ENCODE data around the gene TADA2B. TPM values are rescaled to one million over a fixed set of nuclear protein-coding genes. Genes with fewer than 3 reads are reported as not detected.

Gene TADA2B
- total RNA-seq, 1 experiment from 2014 or later, result 14.3 TPM

DNA sequence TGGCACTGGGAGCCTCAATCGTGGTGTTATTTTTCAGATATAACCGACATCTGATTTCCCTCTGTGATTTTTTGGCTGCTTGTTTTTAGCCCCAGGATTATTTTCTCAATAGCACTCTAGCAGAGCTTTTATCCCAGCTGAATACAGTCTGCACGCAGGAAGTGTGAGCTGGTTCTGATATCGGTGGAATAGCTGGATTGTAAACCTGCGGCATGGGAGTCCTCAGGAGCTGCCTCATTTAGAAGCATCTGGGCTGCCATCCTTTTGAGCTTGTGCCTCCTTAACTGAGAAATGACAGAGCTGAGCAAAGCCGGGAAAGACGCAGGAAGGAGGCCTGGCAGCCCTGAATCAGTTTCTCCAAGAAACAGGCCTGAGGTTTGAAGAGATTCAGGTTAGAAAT is 53.1 kb downstream of the TADA2B start (continued):
- TF ChIP-seq, protein P1, sequence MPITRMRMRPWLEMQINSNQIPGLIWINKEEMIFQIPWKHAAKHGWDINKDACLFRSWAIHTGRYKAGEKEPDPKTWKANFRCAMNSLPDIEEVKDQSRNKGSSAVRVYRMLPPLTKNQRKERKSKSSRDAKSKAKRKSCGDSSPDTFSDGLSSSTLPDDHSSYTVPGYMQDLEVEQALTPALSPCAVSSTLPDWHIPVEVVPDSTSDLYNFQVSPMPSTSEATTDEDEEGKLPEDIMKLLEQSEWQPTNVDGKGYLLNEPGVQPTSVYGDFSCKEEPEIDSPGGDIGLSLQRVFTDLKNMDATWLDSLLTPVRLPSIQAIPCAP (CRISPR knock-in tag; IDR thresholded peaks at IDR 0.05), result no peak

DNA sequence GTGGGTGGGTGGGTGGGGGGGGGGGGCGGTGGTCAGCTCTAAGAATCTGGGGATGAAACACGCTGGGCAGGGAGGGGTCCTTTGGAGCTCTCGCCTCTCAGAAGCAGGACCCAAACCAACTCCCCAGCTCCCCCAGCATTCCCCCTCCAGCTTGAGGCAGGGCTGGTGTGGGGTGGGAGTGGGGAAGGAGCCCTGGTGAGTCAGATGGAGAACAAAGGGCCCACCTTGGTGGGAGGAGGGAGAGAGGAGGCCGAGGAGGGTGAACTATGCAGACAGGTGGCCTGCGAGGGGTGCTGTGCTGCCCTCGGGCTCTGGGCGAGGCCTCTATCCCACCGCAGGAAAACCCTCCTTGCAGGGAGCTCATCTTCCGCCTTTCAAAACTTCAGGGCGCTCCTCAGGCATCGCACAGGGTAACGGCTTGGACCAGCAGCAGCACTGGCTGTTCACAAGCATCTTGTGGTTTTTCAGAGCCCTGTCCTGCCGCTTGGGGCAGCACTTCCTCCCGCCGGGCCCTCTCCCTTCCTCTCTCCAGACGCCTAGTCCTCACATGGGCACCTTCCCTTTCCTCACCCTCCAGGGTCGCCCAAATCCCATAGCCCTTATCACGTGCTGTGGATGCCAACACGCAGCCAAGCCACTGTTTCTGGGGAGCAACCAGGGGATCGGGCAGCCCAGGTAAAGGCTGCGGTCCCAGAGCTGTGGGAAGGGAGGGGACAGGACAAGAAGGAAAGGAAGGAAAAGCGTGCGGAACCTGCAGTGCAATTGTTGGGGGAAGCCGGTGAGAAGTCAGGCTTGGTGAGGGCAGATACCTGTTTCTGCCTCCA is 58.7 kb downstream of the TADA2B start:
- POLR2A ChIA-PET, result interaction anchor here (1.4 kb wide), 1 partner anchor 12 kb away, joined by 3 read pairs; no protein-coding TSS in a partner anchor
- no peak for TF ChIP-seq NR1H2 (CRISPR knock-in tag; IDR thresholded peaks at IDR 0.05)
- TF ChIP-seq, protein P2, sequence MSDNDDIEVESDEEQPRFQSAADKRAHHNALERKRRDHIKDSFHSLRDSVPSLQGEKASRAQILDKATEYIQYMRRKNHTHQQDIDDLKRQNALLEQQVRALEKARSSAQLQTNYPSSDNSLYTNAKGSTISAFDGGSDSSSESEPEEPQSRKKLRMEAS (CRISPR knock-in tag; IDR thresholded peaks at IDR 0.05), result peak; percentile 51; the same call in 1 of the 2 replicates
- TF ChIP-seq, protein P3, sequence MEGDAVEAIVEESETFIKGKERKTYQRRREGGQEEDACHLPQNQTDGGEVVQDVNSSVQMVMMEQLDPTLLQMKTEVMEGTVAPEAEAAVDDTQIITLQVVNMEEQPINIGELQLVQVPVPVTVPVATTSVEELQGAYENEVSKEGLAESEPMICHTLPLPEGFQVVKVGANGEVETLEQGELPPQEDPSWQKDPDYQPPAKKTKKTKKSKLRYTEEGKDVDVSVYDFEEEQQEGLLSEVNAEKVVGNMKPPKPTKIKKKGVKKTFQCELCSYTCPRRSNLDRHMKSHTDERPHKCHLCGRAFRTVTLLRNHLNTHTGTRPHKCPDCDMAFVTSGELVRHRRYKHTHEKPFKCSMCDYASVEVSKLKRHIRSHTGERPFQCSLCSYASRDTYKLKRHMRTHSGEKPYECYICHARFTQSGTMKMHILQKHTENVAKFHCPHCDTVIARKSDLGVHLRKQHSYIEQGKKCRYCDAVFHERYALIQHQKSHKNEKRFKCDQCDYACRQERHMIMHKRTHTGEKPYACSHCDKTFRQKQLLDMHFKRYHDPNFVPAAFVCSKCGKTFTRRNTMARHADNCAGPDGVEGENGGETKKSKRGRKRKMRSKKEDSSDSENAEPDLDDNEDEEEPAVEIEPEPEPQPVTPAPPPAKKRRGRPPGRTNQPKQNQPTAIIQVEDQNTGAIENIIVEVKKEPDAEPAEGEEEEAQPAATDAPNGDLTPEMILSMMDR (IDR thresholded peaks at IDR 0.05), result peak; percentile 41; the same call in 1 of the 2 replicates
- TF ChIP-seq FOXP1 (CRISPR knock-in tag; IDR thresholded peaks at IDR 0.05; ENCODE audit: borderline replicate concordance), result peak; percentile 56; the same call in 1 of the 2 replicates
- TF ChIP-seq, protein P4, sequence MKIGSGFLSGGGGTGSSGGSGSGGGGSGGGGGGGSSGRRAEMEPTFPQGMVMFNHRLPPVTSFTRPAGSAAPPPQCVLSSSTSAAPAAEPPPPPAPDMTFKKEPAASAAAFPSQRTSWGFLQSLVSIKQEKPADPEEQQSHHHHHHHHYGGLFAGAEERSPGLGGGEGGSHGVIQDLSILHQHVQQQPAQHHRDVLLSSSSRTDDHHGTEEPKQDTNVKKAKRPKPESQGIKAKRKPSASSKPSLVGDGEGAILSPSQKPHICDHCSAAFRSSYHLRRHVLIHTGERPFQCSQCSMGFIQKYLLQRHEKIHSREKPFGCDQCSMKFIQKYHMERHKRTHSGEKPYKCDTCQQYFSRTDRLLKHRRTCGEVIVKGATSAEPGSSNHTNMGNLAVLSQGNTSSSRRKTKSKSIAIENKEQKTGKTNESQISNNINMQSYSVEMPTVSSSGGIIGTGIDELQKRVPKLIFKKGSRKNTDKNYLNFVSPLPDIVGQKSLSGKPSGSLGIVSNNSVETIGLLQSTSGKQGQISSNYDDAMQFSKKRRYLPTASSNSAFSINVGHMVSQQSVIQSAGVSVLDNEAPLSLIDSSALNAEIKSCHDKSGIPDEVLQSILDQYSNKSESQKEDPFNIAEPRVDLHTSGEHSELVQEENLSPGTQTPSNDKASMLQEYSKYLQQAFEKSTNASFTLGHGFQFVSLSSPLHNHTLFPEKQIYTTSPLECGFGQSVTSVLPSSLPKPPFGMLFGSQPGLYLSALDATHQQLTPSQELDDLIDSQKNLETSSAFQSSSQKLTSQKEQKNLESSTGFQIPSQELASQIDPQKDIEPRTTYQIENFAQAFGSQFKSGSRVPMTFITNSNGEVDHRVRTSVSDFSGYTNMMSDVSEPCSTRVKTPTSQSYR (CRISPR knock-in tag; IDR thresholded peaks at IDR 0.05), result no peak
- TF ChIP-seq, protein P5, sequence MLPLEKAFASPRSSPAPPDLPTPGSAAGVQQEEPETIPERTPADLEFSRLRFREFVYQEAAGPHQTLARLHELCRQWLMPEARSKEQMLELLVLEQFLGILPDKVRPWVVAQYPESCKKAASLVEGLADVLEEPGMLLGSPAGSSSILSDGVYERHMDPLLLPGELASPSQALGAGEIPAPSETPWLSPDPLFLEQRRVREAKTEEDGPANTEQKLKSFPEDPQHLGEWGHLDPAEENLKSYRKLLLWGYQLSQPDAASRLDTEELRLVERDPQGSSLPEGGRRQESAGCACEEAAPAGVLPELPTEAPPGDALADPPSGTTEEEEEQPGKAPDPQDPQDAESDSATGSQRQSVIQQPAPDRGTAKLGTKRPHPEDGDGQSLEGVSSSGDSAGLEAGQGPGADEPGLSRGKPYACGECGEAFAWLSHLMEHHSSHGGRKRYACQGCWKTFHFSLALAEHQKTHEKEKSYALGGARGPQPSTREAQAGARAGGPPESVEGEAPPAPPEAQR (CRISPR knock-in tag; IDR thresholded peaks at IDR 0.05), result no peak
- no peak for TF ChIP-seq PRRX2 (CRISPR knock-in tag; IDR thresholded peaks at IDR 0.05)
- TF ChIP-seq HMGA2 (CRISPR knock-in tag; IDR thresholded peaks at IDR 0.05), result no peak
- TF ChIP-seq, protein P6, sequence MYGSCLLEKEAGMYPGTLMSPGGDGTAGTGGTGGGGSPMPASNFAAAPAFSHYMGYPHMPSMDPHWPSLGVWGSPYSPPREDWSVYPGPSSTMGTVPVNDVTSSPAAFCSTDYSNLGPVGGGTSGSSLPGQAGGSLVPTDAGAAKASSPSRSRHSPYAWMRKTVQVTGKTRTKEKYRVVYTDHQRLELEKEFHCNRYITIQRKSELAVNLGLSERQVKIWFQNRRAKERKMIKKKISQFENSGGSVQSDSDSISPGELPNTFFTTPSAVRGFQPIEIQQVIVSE (CRISPR knock-in tag; IDR thresholded peaks at IDR 0.05; ENCODE audit: borderline replicate concordance), result no peak
- TF ChIP-seq ZNF121 (CRISPR knock-in tag; IDR thresholded peaks at IDR 0.05), result no peak
- TF ChIP-seq SMAD3 (CRISPR knock-in tag; IDR thresholded peaks at IDR 0.05; ENCODE audit: borderline replicate concordance), result no peak
- TF ChIP-seq MYBL2 (CRISPR knock-in tag; IDR thresholded peaks at IDR 0.05), result 0 out of 2 replicates have a peak, but pooled peaks have one; percentile 14
- TF ChIP-seq, protein P7, sequence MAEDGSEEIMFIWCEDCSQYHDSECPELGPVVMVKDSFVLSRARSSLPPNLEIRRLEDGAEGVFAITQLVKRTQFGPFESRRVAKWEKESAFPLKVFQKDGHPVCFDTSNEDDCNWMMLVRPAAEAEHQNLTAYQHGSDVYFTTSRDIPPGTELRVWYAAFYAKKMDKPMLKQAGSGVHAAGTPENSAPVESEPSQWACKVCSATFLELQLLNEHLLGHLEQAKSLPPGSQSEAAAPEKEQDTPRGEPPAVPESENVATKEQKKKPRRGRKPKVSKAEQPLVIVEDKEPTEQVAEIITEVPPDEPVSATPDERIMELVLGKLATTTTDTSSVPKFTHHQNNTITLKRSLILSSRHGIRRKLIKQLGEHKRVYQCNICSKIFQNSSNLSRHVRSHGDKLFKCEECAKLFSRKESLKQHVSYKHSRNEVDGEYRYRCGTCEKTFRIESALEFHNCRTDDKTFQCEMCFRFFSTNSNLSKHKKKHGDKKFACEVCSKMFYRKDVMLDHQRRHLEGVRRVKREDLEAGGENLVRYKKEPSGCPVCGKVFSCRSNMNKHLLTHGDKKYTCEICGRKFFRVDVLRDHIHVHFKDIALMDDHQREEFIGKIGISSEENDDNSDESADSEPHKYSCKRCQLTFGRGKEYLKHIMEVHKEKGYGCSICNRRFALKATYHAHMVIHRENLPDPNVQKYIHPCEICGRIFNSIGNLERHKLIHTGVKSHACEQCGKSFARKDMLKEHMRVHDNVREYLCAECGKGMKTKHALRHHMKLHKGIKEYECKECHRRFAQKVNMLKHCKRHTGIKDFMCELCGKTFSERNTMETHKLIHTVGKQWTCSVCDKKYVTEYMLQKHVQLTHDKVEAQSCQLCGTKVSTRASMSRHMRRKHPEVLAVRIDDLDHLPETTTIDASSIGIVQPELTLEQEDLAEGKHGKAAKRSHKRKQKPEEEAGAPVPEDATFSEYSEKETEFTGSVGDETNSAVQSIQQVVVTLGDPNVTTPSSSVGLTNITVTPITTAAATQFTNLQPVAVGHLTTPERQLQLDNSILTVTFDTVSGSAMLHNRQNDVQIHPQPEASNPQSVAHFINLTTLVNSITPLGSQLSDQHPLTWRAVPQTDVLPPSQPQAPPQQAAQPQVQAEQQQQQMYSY (CRISPR knock-in tag; IDR thresholded peaks at IDR 0.05), result no peak
- no peak for TF ChIP-seq TP53 (CRISPR knock-in tag; IDR thresholded peaks at IDR 0.05)
- TF ChIP-seq, protein P8, sequence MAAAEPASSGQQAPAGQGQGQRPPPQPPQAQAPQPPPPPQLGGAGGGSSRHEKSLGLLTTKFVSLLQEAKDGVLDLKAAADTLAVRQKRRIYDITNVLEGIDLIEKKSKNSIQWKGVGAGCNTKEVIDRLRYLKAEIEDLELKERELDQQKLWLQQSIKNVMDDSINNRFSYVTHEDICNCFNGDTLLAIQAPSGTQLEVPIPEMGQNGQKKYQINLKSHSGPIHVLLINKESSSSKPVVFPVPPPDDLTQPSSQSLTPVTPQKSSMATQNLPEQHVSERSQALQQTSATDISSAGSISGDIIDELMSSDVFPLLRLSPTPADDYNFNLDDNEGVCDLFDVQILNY (CRISPR knock-in tag; IDR thresholded peaks at IDR 0.05), result no peak

More for the DNA sequence above, 58.7 kb downstream of the TADA2B start:
- no peaks in the 10 kb centered on the region for H3K9me3 Mint-ChIP-seq
- H3K4me1 Mint-ChIP-seq, result peaks cover 15% of the 10 kb centered on the region
- H3K4me3 Mint-ChIP-seq, result peak overlapping the region; percentile 89
- ATAC-seq, result peak; percentile 87
- DNase-seq (ENCODE audit: low spot score), result peak; percentile 82
- CTCF ChIA-PET, result interaction anchor here (0.6 to 2.3 kb wide), 53 partner anchors 9 to 1103 kb away, joined by 3 to 37 read pairs (median 4); partner anchors contain the start of genes GRPEL1, MAN2B2, PSAPL1 and TADA2B
- no peaks in the 10 kb centered on the region for H3K36me3 Mint-ChIP-seq
- peaks cover 85% of the 10 kb centered on the region for H3K27me3 Mint-ChIP-seq (ENCODE audit: low read depth)
- H3K27ac Mint-ChIP-seq, result no peak overlapping the region

All from WTC11 (cell line).